NCI-H2029 treated with DMSO at 0.1 percent for 48 hours (cell line): ENCODE results near the gene TBC1D9.

Experiments used
- DNase-seq: peaks from one replicate; lab custom pipeline; 2025; lab: John Stamatoyannopoulos, UW

The TBC1D9 gene

DNA sequence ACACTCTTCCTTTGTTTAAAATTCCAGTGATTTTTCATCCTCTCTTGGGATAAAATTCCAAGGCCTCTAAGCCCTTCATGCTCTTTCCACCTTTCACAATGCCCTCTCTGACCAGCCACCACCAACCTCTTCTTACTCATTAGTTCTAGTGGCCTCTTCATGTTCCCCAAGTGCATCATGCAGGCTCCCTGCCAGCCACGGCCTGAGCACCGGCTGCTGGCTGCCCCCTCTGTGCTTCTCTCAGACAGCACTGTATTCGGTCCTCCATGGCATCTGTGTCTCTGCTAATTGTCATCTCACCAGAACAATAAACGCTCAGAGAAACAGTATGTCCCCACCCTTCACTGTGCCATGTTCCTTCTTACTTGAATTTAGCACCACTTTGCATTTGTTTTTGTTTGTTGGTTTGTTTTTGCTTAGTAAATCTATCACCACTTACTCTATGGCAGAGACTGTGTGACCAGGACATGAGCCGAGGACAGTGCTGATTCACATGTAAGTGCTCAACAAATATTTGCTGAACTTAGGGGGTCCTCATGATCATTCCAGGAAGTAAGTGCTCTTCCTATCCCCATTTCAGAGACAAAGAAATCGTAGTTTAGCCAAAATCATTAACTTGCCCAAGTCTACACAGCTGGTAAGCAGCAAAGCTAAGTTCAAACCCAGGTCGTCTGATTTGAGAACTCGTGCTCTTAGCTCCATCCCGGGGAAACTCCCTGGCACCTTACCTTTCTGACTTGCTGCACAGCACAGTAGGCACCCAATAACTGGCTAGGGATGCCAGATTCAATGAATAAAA lies 110.4 kb downstream of the TBC1D9 start:
- DNase-seq: peak; percentile 85

GRCh38 chr4:140645196-140645595 lies 111.0 kb downstream of the TBC1D9 start:
- no peak for DNase-seq

GRCh38 chr4:140644470-140645185 lies 111.6 kb downstream of the TBC1D9 start:
- DNase-seq: no peak

GRCh38 chr4:140643571-140644055 lies 112.6 kb downstream of the TBC1D9 start:
- no peak for DNase-seq

- DNase-seq: no peak
Measured at GRCh38 chr4:140642674-140643437, 113.3 kb downstream of the TBC1D9 start.

GRCh38 chr4:140641789-140642439 lies 114.3 kb downstream of the TBC1D9 start:
- no peak for DNase-seq

DNA sequence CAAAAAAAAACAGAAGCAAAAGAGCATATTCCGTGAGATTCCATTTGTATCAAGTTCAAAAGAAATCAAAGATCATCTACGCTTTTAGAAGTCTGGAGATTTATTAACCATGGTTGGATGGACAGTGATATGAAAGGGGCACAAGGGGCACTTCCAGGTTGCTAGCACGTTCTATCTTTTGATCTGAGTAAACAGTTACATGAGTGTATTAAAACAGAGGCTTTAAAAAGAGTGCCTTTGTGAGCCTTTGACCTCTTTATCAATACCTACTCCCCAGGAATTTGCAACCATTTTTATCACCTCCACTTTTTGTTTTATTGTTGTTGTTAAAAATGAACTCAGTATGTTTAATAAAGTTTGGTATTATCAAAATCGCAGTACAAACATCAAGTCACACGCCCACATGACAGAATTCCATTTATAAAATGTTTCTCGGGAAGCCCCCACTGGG lies 115.1 kb downstream of the TBC1D9 start:
- DNase-seq: no peak

DNA sequence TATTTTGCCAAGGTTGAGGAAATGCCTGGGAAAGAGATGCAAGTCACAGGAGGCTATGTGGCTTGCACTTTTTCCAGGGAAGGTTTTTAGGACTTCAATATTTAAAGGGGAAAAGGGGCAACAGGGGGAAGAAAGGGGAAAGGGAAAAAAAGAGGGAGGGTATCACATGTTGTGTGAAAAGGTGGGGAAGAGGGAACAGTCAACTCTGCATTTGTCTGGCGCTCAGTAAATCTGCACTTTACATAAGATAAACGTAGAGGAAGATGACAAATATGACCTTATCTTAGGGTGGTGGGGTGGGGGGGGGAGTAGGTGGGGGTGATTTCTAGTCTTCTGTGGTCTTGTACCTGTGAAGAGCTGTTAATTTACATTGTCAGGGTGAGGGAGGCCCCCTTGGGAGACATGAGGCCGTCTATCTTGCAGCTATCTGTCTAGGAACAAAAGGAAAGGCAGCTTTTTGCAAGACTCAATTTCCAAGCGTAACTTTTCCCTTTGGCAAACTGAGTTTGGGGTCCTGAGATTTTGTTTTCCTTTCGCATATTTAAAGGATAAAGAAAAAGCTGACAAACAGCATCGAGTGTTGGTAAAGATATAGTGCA lies 115.9 kb downstream of the TBC1D9 start:
- DNase-seq: no peak

DNA sequence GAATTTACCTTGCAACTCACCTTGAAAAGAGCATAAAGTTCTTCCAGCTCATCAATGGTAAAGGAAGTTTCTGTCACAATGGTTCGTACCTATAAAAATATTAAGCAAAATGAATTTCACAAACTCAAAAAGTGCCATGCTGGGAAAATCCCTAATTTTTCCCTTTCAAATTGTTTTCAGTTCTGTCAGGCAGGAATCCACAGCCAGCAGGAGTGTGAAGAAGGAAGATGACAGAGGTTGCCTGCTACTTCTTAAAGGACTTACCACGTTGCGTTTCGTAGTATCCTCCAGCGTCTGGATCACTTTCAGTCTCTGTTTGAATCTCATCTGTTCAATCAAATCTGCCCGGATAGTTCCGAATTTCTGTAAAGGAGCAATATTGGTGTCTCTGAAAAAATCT lies 117.1 kb downstream of the TBC1D9 start:
- DNase-seq: no peak

DNA sequence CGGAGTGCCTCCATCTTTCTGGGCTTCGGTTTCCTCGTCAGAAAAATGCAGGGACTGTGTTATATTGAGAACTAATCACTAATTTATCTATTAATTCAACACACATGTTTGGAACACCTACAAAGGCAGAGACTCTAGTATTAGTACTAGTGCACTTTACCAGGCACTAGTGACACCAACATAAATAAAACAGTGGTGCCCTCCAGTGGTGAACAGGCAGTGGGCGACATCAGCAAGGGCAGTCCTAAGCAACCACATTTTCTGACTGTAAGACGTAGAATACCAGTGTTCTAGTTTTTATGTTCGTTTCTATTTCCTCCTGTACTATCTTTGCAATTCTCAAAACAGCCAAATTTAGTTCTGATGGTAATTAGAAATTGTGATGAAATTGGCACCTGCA lies 118.3 kb downstream of the TBC1D9 start:
- DNase-seq: peak; percentile 50

DNA sequence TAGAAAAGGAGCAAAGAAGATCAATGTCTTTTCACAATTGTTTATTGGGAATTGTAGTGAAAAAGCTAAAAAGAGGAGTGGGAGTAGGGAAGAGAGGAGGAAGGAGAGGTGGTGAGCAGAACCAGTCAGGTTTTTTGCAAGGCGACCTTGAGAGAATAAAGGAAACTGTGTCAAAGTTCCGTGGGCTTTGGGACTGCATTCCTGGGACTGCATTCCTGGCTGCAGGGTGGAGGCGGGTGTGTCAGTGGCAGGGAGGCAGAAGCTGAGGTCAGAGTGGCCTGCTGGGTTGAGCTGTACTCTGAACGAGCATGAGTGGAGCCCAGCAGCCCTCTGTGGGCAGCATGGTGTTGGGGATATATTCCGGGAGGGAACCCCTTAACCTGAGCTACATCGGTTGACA lies 120.6 kb downstream of the TBC1D9 start:
- DNase-seq: no peak

- DNase-seq: no peak
Measured at GRCh38 chr4:140633951-140634350, 122.2 kb downstream of the TBC1D9 start.

GRCh38 chr4:140633124-140633523 lies 123.1 kb downstream of the TBC1D9 start:
- no peak for DNase-seq

DNA sequence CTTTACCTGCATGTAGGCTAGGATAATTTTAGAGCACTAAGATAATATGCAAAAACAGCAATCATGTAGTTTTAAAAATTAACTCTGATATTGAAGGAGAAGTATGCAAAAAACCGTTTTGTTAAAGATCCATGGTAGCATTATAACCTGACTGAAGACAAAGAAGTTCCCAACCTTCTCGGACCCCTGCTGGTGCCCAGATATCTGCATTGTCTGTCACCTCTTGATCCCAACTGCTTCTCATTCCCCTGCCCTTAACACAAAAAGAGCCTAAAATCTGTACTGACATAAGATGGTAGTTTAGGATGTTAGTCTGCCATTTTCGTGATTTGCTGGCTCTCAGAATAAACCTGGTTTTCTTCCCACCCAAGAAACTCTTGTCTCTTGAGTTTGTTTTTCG lies 125.9 kb downstream of the TBC1D9 start:
- DNase-seq: no peak

GRCh38 chr4:140628016-140628415 lies 128.2 kb downstream of the TBC1D9 start:
- no peak for DNase-seq

- no peak for DNase-seq
Measured at GRCh38 chr4:140626661-140627376, 129.4 kb downstream of the TBC1D9 start.

DNA sequence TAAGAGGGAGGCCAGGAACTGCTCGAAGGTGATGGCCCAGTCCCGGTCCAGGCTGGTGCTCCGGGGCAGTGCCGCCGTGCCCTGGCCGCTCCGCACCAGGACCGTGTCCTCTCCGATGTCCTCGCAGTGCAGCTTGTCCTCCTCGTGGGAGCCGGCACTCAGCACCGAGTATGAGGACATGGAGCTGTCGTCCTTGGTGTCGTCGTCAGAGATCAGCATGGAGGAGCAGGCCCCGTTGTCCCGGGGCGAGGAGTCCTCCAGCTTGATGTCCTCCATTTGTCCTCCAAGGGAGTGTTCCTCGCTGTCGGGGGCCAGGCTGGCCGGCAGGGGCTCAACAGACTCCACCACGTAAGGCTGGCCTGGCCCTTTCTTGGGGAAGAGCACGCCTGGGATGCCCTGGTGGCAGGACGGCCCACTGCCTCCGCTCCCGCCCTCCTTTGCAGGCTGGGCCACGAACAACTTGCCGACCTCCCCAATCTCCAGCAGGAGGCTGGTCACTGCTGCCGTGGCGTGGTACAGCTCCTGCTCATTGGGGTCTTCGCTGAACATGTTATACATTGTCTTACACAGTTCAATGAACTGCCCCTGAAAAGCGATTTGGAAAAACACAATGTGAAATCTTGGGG lies 133.7 kb downstream of the TBC1D9 start:
- DNase-seq: no peak

DNA sequence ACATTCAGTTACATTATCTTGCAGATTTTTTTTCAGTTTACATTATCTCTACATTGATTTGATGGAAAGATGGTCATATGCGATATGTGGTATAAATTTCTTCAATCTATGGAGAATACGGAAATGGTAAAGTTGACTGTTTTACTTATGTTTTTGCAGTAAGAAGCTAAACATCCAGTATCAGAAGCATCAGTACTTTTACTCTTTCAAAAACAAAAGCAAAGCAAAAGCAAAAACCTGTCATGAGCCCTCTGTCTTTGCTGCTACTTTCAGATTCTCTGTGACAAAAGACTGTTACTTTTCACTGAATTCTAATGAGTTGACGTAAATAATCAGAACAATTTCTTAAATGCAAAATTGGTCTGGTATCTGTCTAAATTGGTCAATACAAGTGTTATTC lies 135.0 kb downstream of the TBC1D9 start:
- no peak for DNase-seq

- DNase-seq: no peak
Measured at GRCh38 chr4:140617499-140618248, 138.5 kb downstream of the TBC1D9 start.

DNA sequence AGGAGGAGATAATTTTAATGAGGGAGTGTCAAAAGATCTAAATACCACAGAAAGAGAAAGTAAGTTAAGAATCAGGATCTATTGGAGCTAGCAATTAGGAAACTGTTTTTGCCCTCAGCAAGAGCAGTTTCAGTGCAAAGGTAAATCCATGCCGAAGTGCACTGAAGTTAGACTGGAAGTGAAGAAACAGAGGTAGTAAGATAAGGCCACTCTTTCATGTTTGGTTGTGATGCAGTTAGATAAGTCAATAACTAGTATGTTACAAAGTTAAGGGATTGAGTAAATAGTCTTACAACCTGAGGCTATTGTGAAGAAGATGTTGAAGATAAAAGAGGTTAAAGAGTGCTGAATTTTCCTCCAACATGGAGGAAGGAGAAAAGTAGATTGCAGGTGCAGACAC lies 140.7 kb downstream of the TBC1D9 start:
- DNase-seq: no peak
